ENCODE measurements around the gene TAS2R41.

GRCh38 chr7:143463957-143464356 lies 13.7 kb upstream of the TAS2R41 start:
- TF ChIP-seq GATA2 (IDR thresholded peaks at IDR 0.05; ENCODE audit: low read depth, low read length) (no peak), GATA3 (IDR thresholded peaks at IDR 0.05; ENCODE audit: low read depth, low read length) (no peak)
